GM12801 (cell line): ENCODE measurements around the gene EVC2.

ENCODE experiments used
- CTCF ChIP-seq: IDR thresholded peaks from one replicate; pipeline ENCODE4 v1.5.1; 2011; ENCODE audit warnings: control low read depth; ENCODE audit not compliant: insufficient read length; ENCODE audit errors: extremely low read depth

EVC2 gene

GRCh38 chr4:5661237-5661636 is 47.1 kb downstream of the EVC2 start:
- no peak for TF ChIP-seq CTCF

GRCh38 chr4:5660185-5660584 is 48.2 kb downstream of the EVC2 start:
- TF ChIP-seq CTCF = no peak

GRCh38 chr4:5658974-5659373 is 49.4 kb downstream of the EVC2 start:
- TF ChIP-seq CTCF = no peak

- TF ChIP-seq CTCF = no peak
Observed at GRCh38 chr4:5656415-5656814, 51.9 kb downstream of the EVC2 start.

GRCh38 chr4:5654791-5655190 is 53.6 kb downstream of the EVC2 start:
- no peak for TF ChIP-seq CTCF

GRCh38 chr4:5651089-5651488 is 57.3 kb downstream of the EVC2 start:
- TF ChIP-seq CTCF = no peak

GRCh38 chr4:5650040-5650439 is 58.3 kb downstream of the EVC2 start:
- TF ChIP-seq CTCF = no peak

GRCh38 chr4:5647351-5647750 is 61.0 kb downstream of the EVC2 start:
- no peak for TF ChIP-seq CTCF
